C1 segment of cervical spinal cord (tissue), 14 donors: ENCODE data around the gene PXYLP1.

ENCODE experiments used
- DNase-seq, 14 donors: peaks; one replicate each; lab custom pipeline; 2025; lab: John Stamatoyannopoulos, UW

The PXYLP1 gene

DNA sequence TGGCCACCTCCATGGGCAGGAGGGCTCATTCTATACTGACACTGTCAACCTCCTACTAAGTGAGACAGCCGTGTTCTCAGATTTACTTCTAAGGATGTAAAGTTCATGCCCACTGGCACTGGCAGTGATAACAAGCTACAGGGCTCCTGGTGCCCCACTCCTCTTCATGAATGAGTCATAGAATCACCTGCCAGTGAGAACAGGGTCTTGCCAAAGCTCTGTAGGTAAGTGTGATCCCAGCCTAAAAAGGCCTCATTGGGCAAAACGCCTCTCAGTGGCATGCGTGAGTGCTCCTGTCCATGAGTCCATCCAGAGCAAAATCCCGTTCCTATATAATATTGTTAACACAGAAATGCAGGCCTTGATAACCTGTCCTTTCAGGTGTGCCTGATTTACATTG is 17.4 kb downstream of the PXYLP1 start:
- DNase-seq: no peak

DNA sequence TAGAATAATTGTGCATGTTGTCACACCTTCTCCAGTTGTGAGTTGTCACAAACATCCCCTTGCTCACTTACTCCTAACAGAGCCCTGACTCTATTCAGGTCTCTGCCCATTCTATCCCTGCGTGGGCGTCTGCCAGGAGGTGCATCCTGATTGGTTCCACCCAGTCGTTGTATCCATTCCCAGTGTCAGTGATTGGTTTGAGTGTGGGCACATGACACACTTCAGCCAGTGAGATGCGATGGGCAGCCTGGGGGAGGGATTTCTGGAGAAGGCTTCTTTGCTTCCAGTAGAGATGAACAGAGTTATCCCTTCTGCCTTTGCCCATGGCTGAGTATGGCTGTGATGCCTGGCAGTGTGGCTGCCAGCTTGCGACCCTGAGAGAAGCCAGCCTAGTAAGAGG is 18.7 kb downstream of the PXYLP1 start:
- DNase-seq: no peak

GRCh38 chr3:141250828-141251227 is 19.2 kb downstream of the PXYLP1 start:
- no peak for DNase-seq

GRCh38 chr3:141253326-141253725 is 21.7 kb downstream of the PXYLP1 start:
- DNase-seq: no peak

DNA sequence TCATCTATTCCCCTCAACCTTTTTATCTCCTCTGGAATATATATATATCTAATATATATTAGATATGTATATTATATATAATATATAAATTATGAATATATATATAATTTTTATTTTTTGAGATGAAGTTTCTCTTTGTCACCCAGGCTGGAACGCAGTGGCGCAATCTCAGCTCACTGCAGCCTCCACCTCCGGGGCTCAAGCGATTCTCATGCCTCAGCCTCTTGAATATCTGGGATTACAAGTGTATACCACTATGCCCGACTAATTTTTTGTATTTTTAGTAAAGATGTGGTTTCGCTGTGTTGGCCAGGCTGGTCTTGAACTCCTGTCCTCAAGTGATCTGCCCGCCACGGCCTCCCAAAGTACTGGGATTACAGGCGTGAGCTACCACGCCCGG is 22.2 kb downstream of the PXYLP1 start:
- DNase-seq: no peak

- DNase-seq: no peak
Observed at GRCh38 chr3:141255137-141255845, 23.7 kb downstream of the PXYLP1 start.

- DNase-seq: no peak
Observed at GRCh38 chr3:141255846-141256261, 24.2 kb downstream of the PXYLP1 start.

DNA sequence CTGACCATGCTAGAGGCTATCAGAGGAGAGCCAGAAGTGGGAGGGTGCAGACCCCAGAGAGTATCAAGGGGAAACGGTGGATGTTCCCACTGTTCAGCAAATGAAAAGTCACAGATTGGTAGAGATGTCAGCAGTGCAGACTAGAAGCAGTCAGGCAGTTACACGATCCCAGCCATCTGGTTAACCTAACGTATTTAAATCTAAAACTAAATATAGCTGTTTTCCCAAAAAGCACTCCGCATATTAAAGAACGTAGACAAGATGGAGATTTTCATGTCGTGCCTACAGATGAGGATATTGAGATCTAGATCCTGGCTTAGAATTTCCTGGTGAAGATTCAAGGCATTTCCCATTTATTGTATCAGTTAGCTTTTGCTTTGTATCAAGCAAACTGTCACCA is 25.2 kb downstream of the PXYLP1 start:
- no peak for DNase-seq

DNA sequence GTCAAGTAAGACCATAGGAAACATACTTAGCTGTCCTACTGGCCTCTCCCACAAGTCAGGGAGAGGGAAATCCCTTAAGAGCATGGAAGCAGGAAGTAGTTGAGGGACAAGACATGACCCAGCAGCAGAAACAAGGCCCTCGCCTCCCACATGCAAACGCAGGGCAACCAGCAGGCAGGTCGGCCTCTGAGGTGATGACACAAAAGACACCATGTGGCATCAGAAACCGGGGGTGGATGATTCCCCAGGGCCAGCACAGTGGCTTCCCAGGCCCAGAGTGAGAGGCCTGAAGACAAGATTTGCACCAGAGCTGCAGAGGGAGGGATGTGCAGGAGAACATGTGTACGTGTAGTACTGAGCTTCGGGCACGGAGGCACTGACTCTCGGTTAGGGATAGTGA is 26.3 kb downstream of the PXYLP1 start:
- DNase-seq: no peak

GRCh38 chr3:141258973-141259372 is 27.3 kb downstream of the PXYLP1 start:
- no peak for DNase-seq

DNA sequence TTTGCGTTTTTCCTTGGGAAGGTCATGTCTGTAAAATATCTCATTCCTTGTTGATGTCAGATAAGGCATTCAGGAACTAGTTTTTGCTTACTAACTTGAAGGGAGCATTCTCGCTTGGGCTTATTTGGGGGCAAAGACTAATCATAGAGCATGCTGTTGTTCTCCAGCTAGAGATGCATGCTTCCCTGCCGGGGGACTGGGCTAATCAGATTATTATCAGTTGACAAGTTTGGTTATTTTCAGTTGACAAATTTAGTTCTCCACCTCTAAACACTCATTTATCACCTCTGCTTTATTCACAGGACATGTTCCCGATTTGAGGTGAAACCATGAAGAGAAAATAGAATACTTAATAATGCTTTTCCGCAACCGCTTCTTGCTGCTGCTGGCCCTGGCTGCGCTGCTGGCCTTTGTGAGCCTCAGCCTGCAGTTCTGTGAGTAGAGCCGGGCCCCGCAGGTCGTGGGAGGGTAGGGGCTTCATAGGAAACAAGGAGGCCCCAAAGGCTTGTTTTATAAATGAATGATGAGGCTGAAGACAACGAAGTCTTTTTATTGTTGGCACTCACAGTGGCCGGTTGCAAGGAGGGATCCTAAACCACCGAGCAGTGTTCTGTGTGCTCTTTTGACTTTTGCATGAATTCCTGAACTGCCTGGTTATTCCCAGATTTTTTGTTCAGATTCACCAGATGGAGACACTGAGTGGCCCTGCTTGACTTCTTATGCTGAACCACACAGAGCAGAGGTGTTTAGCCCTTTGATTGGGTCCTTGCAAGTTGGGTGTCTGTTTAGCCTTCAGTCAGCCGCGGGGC is 28.4 kb downstream of the PXYLP1 start:
- no peak for DNase-seq

DNA sequence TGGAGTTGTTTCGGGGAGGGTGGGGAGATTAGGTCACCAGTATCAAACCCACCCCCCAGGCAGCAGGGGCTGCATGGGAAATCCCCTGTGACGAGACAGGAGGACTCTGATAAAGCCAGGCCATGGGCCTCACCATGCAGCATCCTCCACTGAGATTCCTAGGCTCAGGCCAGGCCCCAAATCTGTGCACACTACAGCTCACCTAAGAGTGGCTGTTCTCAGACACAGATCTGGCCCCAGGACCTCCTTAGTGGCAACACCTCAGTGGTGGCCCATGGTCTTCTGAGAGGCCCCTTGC is 29.0 kb downstream of the PXYLP1 start:
- no peak for DNase-seq

GRCh38 chr3:141261472-141262307 is 30.1 kb downstream of the PXYLP1 start:
- no peak for DNase-seq

GRCh38 chr3:141262308-141262705 is 30.7 kb downstream of the PXYLP1 start:
- DNase-seq: no peak

GRCh38 chr3:141266186-141266585 is 34.6 kb downstream of the PXYLP1 start:
- DNase-seq: no peak

DNA sequence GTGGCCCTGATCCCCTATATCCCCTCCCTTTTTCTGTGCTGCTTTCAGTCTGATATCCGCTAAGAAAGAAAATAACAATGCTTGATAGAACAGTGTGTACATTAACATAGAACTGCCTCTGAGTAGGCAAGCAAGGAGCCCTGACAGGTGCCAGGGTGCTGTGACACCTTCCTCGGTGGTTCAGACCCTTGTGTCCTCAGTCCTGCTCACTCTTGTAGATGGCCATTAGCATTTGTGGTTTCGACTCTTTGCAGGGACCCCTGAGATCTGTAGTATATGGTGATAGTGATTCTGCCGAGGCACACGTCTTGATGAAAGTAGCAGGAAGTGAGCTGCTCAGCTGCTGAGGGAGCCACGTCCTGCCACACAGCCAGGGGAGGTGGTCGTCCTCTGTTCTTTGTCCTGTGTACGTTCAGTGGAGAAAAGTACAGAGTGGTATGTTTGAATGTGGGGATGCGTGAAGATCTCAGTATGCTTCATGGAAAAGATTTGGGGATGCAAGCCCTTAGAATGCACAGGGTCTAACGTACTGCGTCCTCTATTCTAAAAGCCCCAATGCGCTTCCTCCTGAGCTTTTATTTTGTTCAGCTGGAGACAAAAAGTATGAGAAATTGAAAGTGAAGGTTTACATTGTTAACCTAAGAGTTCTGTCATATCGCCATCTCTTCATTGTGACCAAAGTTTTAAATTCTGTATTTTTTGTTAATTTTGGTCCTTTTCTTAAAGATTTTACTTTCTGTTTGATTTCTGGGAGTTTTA is 35.4 kb downstream of the PXYLP1 start:
- DNase-seq: no peak

DNA sequence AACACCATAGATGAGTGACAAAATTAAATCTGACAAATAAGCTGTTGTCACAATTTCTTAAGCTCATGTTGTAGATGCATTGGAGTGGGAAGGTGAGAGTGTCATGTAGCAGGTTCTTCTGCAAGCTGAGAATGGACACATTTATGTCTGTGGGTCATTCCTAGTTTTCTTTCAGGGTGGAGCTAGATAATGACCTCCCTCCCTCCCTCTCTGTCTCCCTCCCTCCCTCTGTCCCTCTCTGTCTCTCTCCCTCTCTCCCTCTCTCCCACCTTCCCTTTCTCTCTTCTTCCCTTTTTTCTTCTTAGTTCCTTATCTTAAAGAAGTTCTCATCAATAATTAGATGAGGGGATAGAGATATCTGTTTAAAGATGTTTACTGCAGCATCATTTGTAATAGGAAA is 36.0 kb downstream of the PXYLP1 start:
- DNase-seq: no peak

GRCh38 chr3:141268306-141268705 is 36.7 kb downstream of the PXYLP1 start:
- DNase-seq: no peak

DNA sequence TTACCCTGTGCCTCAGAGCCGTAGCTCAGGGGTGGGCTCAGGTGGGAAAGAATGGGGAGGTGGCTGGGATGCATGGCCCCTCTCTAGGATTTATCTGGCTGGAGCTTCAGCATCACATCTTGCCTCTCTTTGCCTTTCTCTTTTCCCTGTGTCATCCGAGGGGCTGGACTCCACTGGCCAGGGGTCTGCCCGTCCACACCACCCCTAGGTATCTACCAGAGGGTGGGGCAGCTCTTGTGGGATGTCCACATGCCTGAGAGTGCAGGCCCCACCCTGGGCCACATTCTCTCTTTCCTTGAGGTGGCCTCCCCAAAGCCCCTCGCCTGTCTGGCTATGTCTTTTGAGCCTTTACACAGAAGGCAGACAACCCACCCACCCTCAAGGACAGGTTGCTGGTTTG is 37.2 kb downstream of the PXYLP1 start:
- DNase-seq: no peak

- DNase-seq: no peak
Observed at GRCh38 chr3:141269961-141270360, 38.3 kb downstream of the PXYLP1 start.

- no peak for DNase-seq
Observed at GRCh38 chr3:141271279-141272030, 39.8 kb downstream of the PXYLP1 start.
